Measurements from ENCODE around the gene SMAD7. TPM values are rescaled to one million over a fixed set of nuclear protein-coding genes. Genes with fewer than 3 reads are reported as not detected.

Gene SMAD7
- total and polyA plus RNA-seq, 4 experiments from 2014 or later: 2.7 to 31.2 (median 17.9) TPM

DNA sequence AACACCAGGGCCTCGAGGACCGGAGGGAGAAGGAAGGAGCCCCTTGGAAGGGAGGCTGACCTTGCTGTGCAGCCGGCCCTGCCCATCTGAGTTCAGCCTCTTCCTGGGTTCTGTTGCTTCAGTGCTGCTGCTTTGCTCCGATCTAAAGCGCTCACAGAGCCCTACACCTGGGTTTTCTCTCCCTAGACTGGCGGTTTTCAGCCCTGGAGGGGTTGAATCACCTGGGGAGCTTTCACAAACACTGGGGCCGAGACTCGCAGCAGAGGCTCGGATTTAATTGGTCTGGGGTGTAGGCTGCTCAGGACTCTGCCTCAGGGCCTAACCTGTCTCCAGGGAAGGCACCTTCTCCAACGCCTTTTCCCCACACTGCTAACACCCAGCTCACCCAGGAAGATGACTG, 40.9 kb upstream of the SMAD7 start:
- Mint-ChIP-seq H3K4me3 (no peak overlapping the region), H3K36me3 (no peaks in the 10 kb centered on the region), H3K27me3 (no peaks in the 10 kb centered on the region), H3K4me1 (peaks cover 4 to 11% (median 6%) of the 10 kb centered on the region in 4 donors), H3K9me3 (peaks cover 0 to 2% (median 0%) of the 10 kb centered on the region in 8 donors), H3K27ac (peak overlapping the region in 1 of 7 donors; percentile 79)
- DNase-seq: no peak
- no peaks in the 10 kb centered on the region for H3K9me3 ChIP-seq (ENCODE audit: control insufficient read depth in 1 of 2, low read length in 2 of 2)
- no peaks in the 10 kb centered on the region for H3K36me3 ChIP-seq (ENCODE audit: insufficient read depth, low read length)
- H3K4me3 ChIP-seq (ENCODE audit: low read length in 2 of 2): no peak overlapping the region
- POLR2A ChIA-PET (ENCODE audit: partially characterized antibody): no interaction called here
- no peak overlapping the region for H3K27ac ChIP-seq (ENCODE audit: low read depth, low read length)
- CTCF ChIA-PET (ENCODE audit: partially characterized antibody): no interaction called here
- no peaks in the 10 kb centered on the region for H3K27me3 ChIP-seq (ENCODE audit: insufficient read depth, low read length)
- peaks cover 10% of the 10 kb centered on the region for H3K4me1 ChIP-seq (ENCODE audit: insufficient read depth, low read length)
- intact Hi-C loops (cut with micrococcal nuclease): no loop called here

DNA sequence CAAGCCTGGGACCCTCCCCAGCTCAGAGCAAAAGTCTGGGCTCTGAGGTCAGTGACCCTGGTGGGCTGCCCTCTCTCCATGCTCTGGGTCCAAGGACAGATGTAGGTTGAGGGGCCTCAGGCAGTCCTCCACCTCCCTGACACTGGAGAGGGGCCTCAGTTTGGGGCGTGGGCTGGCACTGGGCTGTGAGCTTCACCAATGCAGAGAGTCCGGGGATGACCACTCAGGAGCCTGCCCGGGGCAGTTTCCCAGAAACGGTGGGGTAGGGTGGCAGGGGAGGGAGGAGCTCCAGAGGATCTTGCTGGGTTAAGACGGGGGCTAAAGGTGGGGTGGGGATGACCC, 40.5 kb upstream of the SMAD7 start:
- peaks cover 0 to 2% (median 0%) of the 10 kb centered on the region in 8 donors for H3K9me3 Mint-ChIP-seq

DNA sequence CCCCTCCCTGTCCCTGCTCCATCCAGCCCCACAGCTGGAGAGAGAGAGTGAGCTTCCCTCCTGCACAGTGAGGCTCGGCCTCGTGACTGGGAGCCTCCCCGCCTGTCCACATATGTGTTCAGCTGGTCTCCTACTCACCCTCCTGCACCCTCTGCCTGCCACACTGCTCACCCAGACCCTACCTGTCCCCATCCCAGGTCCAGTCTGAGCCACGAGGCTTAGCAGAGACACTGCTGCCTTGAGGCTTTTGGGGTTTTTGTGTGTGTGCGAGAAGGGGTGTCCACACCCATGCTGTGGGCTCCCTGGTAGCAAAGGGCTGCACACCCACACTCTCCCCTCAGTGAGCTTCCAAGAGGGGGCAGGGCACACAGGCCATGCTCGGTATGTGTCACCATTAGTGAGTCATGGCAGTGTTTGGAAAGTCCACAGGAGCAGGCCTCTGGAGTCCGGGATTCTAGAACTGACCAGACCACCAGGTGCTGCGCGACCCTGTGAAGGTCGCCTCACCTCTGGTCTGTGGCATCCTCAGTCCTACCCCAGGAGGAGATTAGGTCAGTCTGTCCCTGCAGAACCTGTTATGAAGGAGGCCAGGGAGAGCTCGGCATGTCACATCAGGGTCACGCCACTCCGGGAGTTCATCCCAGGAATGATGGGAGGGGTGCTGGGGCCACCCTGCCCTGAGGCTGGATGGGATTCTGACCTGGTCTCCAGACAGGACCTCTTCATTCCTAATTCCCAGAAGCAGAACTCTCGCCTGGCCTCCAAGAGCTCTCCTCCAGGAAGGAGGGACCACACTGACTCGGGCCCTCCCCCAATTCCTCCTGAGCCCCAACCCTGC, 39.9 kb upstream of the SMAD7 start:
- no peaks in the 10 kb centered on the region for H3K27me3 ChIP-seq (ENCODE audit: insufficient read depth, low read length)
- Mint-ChIP-seq H3K9me3 (peaks cover 0 to 2% (median 0%) of the 10 kb centered on the region in 8 donors), H3K4me1 (peaks cover 1 to 4% (median 2%) of the 10 kb centered on the region in 4 donors), H3K4me3 (no peak overlapping the region), H3K36me3 (no peaks in the 10 kb centered on the region), H3K27ac (peak overlapping the region in 1 of 7 donors; percentile 53), H3K27me3 (no peaks in the 10 kb centered on the region)
- intact Hi-C loops (cut with micrococcal nuclease): no loop called here
- no peak overlapping the region for H3K4me3 ChIP-seq (ENCODE audit: low read length in 2 of 2)
- H3K9me3 ChIP-seq (ENCODE audit: control insufficient read depth in 1 of 2, low read length in 2 of 2): no peaks in the 10 kb centered on the region
- ChIA-PET POLR2A (ENCODE audit: partially characterized antibody) (no interaction called here), CTCF (ENCODE audit: partially characterized antibody) (no interaction called here)
- H3K4me1 ChIP-seq (ENCODE audit: insufficient read depth, low read length): peaks cover under 1% of the 10 kb centered on the region
- H3K36me3 ChIP-seq (ENCODE audit: insufficient read depth, low read length): no peaks in the 10 kb centered on the region
- no peak for DNase-seq
- no peak overlapping the region for H3K27ac ChIP-seq (ENCODE audit: low read depth, low read length)

More for the DNA sequence above, 40.5 kb upstream of the SMAD7 start:
- Histone ChIP-seq H3K27me3 (ENCODE audit: insufficient read depth, low read length) (no peaks in the 10 kb centered on the region), H3K27ac (ENCODE audit: low read depth, low read length) (no peak overlapping the region), H3K9me3 (ENCODE audit: control insufficient read depth in 1 of 2, low read length in 2 of 2) (no peaks in the 10 kb centered on the region), H3K4me1 (ENCODE audit: insufficient read depth, low read length) (peaks cover 6% of the 10 kb centered on the region), H3K36me3 (ENCODE audit: insufficient read depth, low read length) (no peaks in the 10 kb centered on the region), H3K4me3 (ENCODE audit: low read length in 2 of 2) (no peak overlapping the region)
- intact Hi-C loops (cut with micrococcal nuclease): no loop called here
- DNase-seq: no peak
- POLR2A ChIA-PET (ENCODE audit: partially characterized antibody): no interaction called here
- Mint-ChIP-seq H3K36me3 (no peaks in the 10 kb centered on the region), H3K4me1 (peaks cover 3 to 7% (median 4%) of the 10 kb centered on the region in 4 donors), H3K4me3 (no peak overlapping the region), H3K27ac (peak overlapping the region in 1 of 7 donors; percentile 42), H3K27me3 (no peaks in the 10 kb centered on the region)
- CTCF ChIA-PET (ENCODE audit: partially characterized antibody): no interaction called here

DNA sequence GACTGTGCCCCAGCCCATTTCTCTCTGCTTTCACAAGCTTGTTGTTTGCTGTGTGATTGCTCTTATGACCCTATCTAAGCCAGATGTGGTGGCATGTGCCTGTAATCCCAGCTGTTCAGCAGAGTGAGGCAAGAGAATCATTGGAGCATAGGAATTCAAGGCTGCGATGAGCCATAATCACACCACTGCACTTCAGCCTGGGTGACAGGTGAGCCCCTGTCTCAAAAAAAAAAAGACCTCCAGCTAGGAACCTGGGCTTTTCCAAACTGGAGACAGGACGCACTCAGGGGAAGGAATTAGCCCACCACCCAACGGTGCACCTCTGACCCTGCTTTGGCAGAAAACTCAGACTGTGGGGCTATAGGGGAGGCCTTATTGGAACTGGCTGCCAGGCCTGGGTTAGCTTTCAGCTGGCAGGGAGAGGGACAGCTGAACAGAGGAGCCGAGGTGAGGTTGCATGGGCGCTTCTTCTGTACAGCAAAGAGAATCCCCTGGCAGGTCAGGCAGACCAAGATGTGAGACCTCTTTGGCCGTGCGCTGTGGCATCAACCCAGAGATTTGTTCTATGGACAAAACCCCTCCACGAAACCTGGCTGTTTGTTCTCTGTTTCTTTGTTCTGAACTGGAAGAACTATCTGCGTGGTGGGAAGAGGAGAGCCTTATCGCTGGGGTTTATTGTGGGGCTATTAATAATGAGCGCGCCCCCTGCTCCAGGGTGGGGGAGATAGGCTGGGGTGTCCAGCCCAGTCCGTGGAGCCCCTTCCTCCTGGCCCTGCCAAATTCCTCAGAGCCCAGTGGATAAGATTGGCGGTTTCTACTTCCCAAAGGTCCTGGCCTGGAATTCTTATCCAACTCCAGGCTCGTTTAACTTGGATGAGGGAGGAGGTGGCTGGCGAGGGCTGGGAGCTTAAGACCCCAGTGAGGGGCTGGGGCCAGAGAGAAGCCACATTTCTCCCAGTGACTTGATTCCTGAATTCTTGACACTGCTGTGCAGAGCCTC, 38.8 kb upstream of the SMAD7 start:
- Histone ChIP-seq H3K36me3 (ENCODE audit: insufficient read depth, low read length) (no peaks in the 10 kb centered on the region), H3K9me3 (ENCODE audit: control insufficient read depth in 1 of 2, low read length in 2 of 2) (no peaks in the 10 kb centered on the region), H3K27me3 (ENCODE audit: insufficient read depth, low read length) (no peaks in the 10 kb centered on the region), H3K4me3 (ENCODE audit: low read length in 2 of 2) (no peak overlapping the region), H3K27ac (ENCODE audit: low read depth, low read length) (no peak overlapping the region), H3K4me1 (ENCODE audit: insufficient read depth, low read length) (no peaks in the 10 kb centered on the region)
- Mint-ChIP-seq H3K9me3 (peaks cover 0 to 3% (median 0%) of the 10 kb centered on the region in 8 donors), H3K27ac (peak overlapping the region in 1 of 7 donors; percentile 42), H3K4me3 (no peak overlapping the region), H3K36me3 (no peaks in the 10 kb centered on the region), H3K27me3 (no peaks in the 10 kb centered on the region), H3K4me1 (peaks cover 0 to 4% (median under 1%) of the 10 kb centered on the region in 4 donors)
- DNase-seq: no peak
- CTCF ChIA-PET (ENCODE audit: partially characterized antibody): no interaction called here
- POLR2A ChIA-PET (ENCODE audit: partially characterized antibody): no interaction called here
- intact Hi-C loops (cut with micrococcal nuclease): no loop called here

DNA sequence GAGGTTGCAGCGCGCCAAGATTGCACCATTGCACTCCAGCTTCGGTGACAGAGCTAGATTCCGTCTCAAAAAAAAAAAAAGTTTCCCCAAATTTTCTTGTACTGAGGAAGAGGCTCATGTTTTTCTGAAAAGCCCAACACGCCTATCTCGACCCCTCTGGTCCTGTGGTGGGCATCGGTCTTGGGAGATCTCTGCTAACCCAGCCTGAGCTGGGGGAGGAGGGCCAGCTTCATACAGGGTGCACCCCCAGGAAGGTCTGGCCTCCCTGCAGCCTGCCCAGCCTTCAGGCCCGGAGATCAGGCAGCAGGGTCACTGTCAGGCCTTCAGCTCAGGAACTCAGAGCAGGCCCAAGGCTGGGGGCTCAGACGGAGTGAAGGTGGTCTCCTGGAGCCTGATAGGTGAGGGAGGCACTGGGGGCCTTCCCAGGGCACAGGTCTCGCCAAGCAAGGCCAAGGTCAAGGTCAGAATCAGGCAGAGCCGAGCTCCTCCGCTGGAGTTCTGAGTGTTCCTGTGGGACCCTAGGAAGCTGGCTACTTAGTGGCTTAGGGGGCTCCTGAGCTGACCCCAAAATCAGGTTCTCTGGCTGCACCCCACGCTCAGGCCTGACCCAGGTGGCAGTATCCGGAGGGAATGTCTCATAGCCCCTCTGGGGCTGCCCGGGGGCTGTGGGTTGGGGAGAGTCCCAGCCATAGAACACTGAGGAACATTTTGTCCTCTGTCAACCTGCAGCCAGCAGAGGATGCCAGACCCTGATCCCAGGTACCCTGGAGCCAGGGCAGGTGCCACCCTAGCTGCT, 37.9 kb upstream of the SMAD7 start:
- H3K27me3 Mint-ChIP-seq: no peaks in the 10 kb centered on the region
- peaks cover 0 to 3% (median 0%) of the 10 kb centered on the region in 8 donors for H3K9me3 Mint-ChIP-seq
- Histone ChIP-seq H3K27me3 (ENCODE audit: insufficient read depth, low read length) (no peaks in the 10 kb centered on the region), H3K4me3 (ENCODE audit: low read length in 2 of 2) (no peak overlapping the region), H3K27ac (ENCODE audit: low read depth, low read length) (no peak overlapping the region), H3K4me1 (ENCODE audit: insufficient read depth, low read length) (no peaks in the 10 kb centered on the region), H3K36me3 (ENCODE audit: insufficient read depth, low read length) (no peaks in the 10 kb centered on the region), H3K9me3 (ENCODE audit: control insufficient read depth in 1 of 2, low read length in 2 of 2) (no peaks in the 10 kb centered on the region)
- no peak overlapping the region for H3K27ac Mint-ChIP-seq
- H3K36me3 Mint-ChIP-seq: no peaks in the 10 kb centered on the region
- no peak for DNase-seq
- CTCF ChIA-PET (ENCODE audit: partially characterized antibody): no interaction called here
- POLR2A ChIA-PET (ENCODE audit: partially characterized antibody): no interaction called here
- no peak overlapping the region for H3K4me3 Mint-ChIP-seq
- H3K4me1 Mint-ChIP-seq: peaks cover 0 to 4% (median under 1%) of the 10 kb centered on the region in 4 donors
- intact Hi-C loops (cut with micrococcal nuclease): no loop called here

DNA sequence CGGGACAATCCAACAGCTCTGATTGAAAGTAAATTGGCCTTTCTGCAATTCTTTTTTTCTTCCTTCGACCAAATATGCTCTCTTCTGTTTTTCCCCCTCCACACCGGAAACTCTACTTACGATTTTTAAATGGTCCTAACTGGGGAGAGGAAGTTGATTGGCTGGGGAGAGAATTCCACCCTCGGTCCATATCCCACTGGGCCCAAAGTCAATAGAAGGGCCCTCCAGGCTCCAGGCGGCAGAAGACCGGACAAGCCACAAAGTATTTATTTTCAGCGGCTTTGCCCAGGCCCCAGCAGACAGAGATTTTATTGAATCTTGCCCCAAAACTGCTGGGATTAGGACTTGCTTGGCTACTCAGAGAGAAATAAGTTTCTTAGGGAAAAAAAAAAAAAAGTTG, 37.1 kb upstream of the SMAD7 start:
- peaks cover 0 to 6% (median 2%) of the 10 kb centered on the region in 4 donors for H3K4me1 Mint-ChIP-seq
- ChIA-PET CTCF (ENCODE audit: partially characterized antibody) (no interaction called here), POLR2A (ENCODE audit: partially characterized antibody) (interaction anchor here (0.7 kb wide), 1 partner anchor 9 kb away, joined by 3 read pairs; no protein-coding TSS in a partner anchor)
- intact Hi-C loops (cut with micrococcal nuclease): no loop called here
- no peaks in the 10 kb centered on the region for H3K36me3 ChIP-seq (ENCODE audit: insufficient read depth, low read length)
- H3K4me1 ChIP-seq (ENCODE audit: insufficient read depth, low read length): no peaks in the 10 kb centered on the region
- H3K27me3 Mint-ChIP-seq: peaks cover 0 to 3% of the 10 kb centered on the region in 2 donors
- no peak for DNase-seq
- H3K4me3 Mint-ChIP-seq: no peak overlapping the region
- no peaks in the 10 kb centered on the region for H3K36me3 Mint-ChIP-seq
- no peak overlapping the region for H3K27ac ChIP-seq (ENCODE audit: low read depth, low read length)
- peaks cover 0 to 3% (median 0%) of the 10 kb centered on the region in 8 donors for H3K9me3 Mint-ChIP-seq
- no peaks in the 10 kb centered on the region for H3K9me3 ChIP-seq (ENCODE audit: control insufficient read depth in 1 of 2, low read length in 2 of 2)
- no peak overlapping the region for H3K4me3 ChIP-seq (ENCODE audit: low read length in 2 of 2)
- no peaks in the 10 kb centered on the region for H3K27me3 ChIP-seq (ENCODE audit: insufficient read depth, low read length)
- no peak overlapping the region for H3K27ac Mint-ChIP-seq

Data from CD4-positive, alpha-beta memory T cell (primary cell).